OCI-LY1 (cell line): ENCODE results near the gene PNKP.

Source experiments
- CTCF ChIP-seq: fragments of 200-600 bp; sonication (generic), shearing (Covaris generic); IDR thresholded peaks from 2 replicates; pipeline ENCODE4 v1.5.1; 2017; ENCODE audit warnings: mild to moderate bottlenecking, antibody characterized with exemption, low read length, moderate library complexity, mixed read lengths
- EZH2 ChIP-seq: fragments of 200-600 bp; sonication (generic), shearing (Covaris generic); IDR thresholded peaks from 2 replicates; pipeline ENCODE4 v1.8.0; 2017; ENCODE audit warnings: borderline replicate concordance, mixed run types, mild to moderate bottlenecking, antibody characterized with exemption, low read length, moderate library complexity, mixed read lengths

- TF ChIP-seq CTCF (no peak), EZH2 (no peak)
Observed at GRCh38 chr19:49853852-49854377, 13.5 kb downstream of the PNKP start.
